Measurements from ENCODE around the gene PLCD1.

Gene PLCD1

GRCh38 chr3:38016410-38016809 lies 13.0 kb downstream of the PLCD1 start:
- DNase-seq = no peak

GRCh38 chr3:38015984-38016383 lies 13.5 kb downstream of the PLCD1 start:
- no peak for DNase-seq

GRCh38 chr3:38015485-38015884 lies 14.0 kb downstream of the PLCD1 start:
- DNase-seq = no peak

- DNase-seq = no peak
These were observed 18.3 kb downstream of the PLCD1 start for GRCh38 chr3:38011111-38011510.

GRCh38 chr3:38009807-38010591 lies 19.4 kb downstream of the PLCD1 start:
- no peak for DNase-seq

GRCh38 chr3:38008971-38009580 lies 20.4 kb downstream of the PLCD1 start:
- DNase-seq = no peak

- no peak for DNase-seq
These were observed 21.2 kb downstream of the PLCD1 start for GRCh38 chr3:38008191-38008701.

GRCh38 chr3:38007754-38008090 lies 21.7 kb downstream of the PLCD1 start:
- DNase-seq = no peak

GRCh38 chr3:38006445-38006995 lies 22.9 kb downstream of the PLCD1 start:
- no peak for DNase-seq

- DNase-seq = no peak
These were observed 23.4 kb downstream of the PLCD1 start for GRCh38 chr3:38006031-38006430.

- no peak for DNase-seq
These were observed 24.1 kb downstream of the PLCD1 start for GRCh38 chr3:38005076-38006020.

- DNase-seq = no peak
These were observed 24.9 kb downstream of the PLCD1 start for GRCh38 chr3:38004415-38005075.

- no peak for DNase-seq
These were observed 25.5 kb downstream of the PLCD1 start for GRCh38 chr3:38003817-38004414.

- DNase-seq = no peak
These were observed 26.0 kb downstream of the PLCD1 start for GRCh38 chr3:38003371-38003816.

- DNase-seq = no peak
These were observed 26.5 kb downstream of the PLCD1 start for GRCh38 chr3:38002940-38003339.

- no peak for DNase-seq
These were observed 27.1 kb downstream of the PLCD1 start for GRCh38 chr3:38002291-38002876.

- peak; percentile 44 for DNase-seq
These were observed 27.9 kb downstream of the PLCD1 start for GRCh38 chr3:38001456-38002081.

- DNase-seq = no peak
These were observed 28.4 kb downstream of the PLCD1 start for GRCh38 chr3:38000965-38001455.

- DNase-seq = no peak
These were observed 29.1 kb downstream of the PLCD1 start for GRCh38 chr3:38000242-38000916.

GRCh38 chr3:37999836-38000235 lies 29.6 kb downstream of the PLCD1 start:
- DNase-seq = no peak

All from NCI-H510A (cell line).